ENCODE measurements around the gene RGS4. TPM values are rescaled to one million over a fixed set of nuclear protein-coding genes. Genes with fewer than 3 reads are reported as not detected.

The RGS4 gene
- polyA plus RNA-seq = not detected

DNA sequence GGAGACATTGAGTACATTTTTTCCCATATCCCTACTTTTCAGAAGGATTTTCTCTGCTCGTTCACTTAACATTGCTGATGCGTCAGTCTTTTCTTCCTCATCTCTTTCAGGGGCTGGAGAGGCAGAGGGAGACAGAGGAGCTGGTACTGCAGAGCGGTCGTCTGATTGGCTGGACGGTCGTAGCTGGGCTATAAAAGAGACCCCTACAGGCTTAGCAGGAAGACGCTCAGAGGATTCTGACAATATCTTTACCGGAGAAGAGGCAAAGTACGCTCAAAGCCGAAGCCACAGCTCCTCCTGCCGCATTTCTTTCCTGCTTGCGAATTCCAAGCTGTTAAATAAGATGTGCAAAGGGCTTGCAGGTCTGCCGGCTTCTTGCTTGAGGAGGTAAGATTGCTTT lies at the start of gene RGS4:
TSS of gene RGS4 (plus strand) at position 220 of the 400 bp plus-strand sequence. CDS start at position 344, 124 bp downstream.
- H3K27me3 Mint-ChIP-seq = peaks cover 28% of the 10 kb centered on the region
- no peak within 1 kb of the TSS for H3K27ac Mint-ChIP-seq
- no peaks in the 10 kb centered on the region for H3K36me3 Mint-ChIP-seq
- H3K4me3 Mint-ChIP-seq = peak within 1 kb of the TSS in 1 of 4 donors; percentile 28
- no peaks in the 10 kb centered on the region for H3K9me3 Mint-ChIP-seq
- H3K4me1 Mint-ChIP-seq = peaks cover 0 to 3% (median 0%) of the 10 kb centered on the region in 3 donors

DNA sequence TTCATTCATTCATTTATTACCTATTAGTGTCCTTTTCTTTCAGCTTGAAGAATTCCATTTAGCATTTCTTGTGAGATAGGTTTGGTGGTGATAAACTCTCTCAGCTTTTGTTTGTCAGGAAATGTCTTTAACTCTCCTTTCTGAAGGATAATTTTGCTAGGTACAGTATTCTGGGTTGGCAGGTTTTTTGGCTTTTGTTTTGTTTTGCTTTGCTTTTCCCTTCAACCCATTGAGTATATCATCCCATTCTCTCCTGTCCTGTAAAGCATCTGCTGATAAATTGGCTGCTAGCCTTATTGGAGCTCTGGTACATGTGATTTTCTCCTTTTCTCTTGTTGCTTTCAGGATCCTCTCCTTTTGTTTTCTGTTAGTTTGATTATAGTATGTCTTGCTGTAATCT lies 47.0 kb upstream of the RGS4 start:
- no peaks in the 10 kb centered on the region for H3K4me1 Mint-ChIP-seq
- H3K9me3 Mint-ChIP-seq = peaks cover 3 to 23% (median 14%) of the 10 kb centered on the region in 3 donors
- no peak overlapping the region for H3K27ac Mint-ChIP-seq
- no peaks in the 10 kb centered on the region for H3K36me3 Mint-ChIP-seq
- H3K4me3 Mint-ChIP-seq = no peak overlapping the region
- H3K27me3 Mint-ChIP-seq = no peaks in the 10 kb centered on the region

- H3K27me3 Mint-ChIP-seq = no peaks in the 10 kb centered on the region
- no peak overlapping the region for H3K4me3 Mint-ChIP-seq
- no peaks in the 10 kb centered on the region for H3K36me3 Mint-ChIP-seq
- H3K9me3 Mint-ChIP-seq = peaks cover 3 to 9% (median 5%) of the 10 kb centered on the region in 3 donors
- no peak overlapping the region for H3K27ac Mint-ChIP-seq
- H3K4me1 Mint-ChIP-seq = no peaks in the 10 kb centered on the region
Measured at GRCh38 chr1:163027610-163028009, 41.6 kb upstream of the RGS4 start.

GRCh38 chr1:163029901-163030300 lies 39.3 kb upstream of the RGS4 start:
- no peaks in the 10 kb centered on the region for H3K36me3 Mint-ChIP-seq
- no peak overlapping the region for H3K27ac Mint-ChIP-seq
- peaks cover 0 to 5% (median 5%) of the 10 kb centered on the region in 3 donors for H3K9me3 Mint-ChIP-seq
- H3K4me3 Mint-ChIP-seq = no peak overlapping the region
- no peaks in the 10 kb centered on the region for H3K27me3 Mint-ChIP-seq
- H3K4me1 Mint-ChIP-seq = no peaks in the 10 kb centered on the region

GRCh38 chr1:163035446-163036249 lies 33.5 kb upstream of the RGS4 start:
- no peaks in the 10 kb centered on the region for H3K4me1 Mint-ChIP-seq
- H3K36me3 Mint-ChIP-seq = no peaks in the 10 kb centered on the region
- no peak overlapping the region for H3K4me3 Mint-ChIP-seq

DNA sequence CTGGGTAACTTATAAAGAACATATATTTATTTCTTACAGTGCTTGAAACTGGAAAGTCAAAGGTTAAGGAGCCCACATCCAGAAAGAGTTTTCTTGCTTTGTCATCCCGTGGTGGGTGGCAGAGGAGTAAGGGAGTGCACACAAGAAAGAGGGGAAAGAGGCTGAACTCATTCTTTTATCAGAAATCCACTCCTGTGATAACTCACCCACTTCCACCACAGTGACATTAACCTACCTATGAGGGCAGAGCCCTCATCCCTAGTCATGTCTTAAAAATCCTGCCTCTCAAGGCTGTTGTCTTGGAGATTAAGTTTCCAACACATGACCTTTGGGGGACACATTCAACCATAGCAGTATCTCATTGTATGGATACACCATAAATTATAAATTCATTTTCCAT lies 32.5 kb upstream of the RGS4 start:
- H3K4me3 Mint-ChIP-seq = no peak overlapping the region
- H3K27ac Mint-ChIP-seq = no peak overlapping the region
- no peaks in the 10 kb centered on the region for H3K27me3 Mint-ChIP-seq
- no peaks in the 10 kb centered on the region for H3K4me1 Mint-ChIP-seq
- H3K36me3 Mint-ChIP-seq = no peaks in the 10 kb centered on the region
- H3K9me3 Mint-ChIP-seq = peaks cover 0 to 2% (median 0%) of the 10 kb centered on the region in 3 donors

More at GRCh38 chr1:163035446-163036249, 33.5 kb upstream of the RGS4 start:
- peaks cover 0 to 2% (median 0%) of the 10 kb centered on the region in 3 donors for H3K9me3 Mint-ChIP-seq
- H3K27ac Mint-ChIP-seq = no peak overlapping the region
- H3K27me3 Mint-ChIP-seq = no peaks in the 10 kb centered on the region

DNA sequence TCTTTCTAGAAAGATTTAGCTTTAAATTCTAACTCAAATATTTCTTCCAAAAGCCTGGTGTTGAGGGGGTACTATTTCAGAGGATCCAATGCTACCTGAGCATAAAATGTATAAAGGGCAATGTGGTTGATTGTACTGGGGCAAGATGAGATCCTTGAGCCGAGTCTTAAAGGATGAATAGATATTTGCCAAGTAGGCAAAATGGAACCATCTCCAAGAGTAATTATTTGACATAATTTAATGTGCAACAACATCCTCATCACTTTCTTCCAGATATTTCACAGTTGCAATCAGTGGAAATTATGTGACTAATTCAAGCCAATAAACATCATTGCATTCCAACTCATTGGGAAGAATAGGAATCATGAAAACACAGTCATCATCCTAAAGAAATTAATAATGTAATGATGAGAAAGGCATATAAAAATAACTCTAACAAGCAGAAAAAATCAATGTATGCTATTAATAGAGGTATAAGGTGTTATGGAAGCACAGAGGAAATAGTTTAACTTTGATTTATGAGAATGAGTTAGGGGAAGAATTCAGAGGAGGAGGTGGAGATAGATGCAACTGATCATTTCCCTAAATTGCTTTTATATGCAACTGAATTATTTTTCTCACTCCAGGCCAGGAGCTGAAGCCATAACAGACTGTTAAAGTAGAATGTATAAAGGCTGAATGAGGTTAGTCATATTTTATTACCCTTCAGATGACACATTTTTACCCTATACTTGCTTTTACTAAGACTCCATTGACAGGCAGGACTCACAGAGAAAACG lies 30.0 kb upstream of the RGS4 start:
- no peak overlapping the region for H3K4me3 Mint-ChIP-seq
- no peak overlapping the region for H3K27ac Mint-ChIP-seq
- no peaks in the 10 kb centered on the region for H3K9me3 Mint-ChIP-seq
- H3K36me3 Mint-ChIP-seq = no peaks in the 10 kb centered on the region
- H3K4me1 Mint-ChIP-seq = no peaks in the 10 kb centered on the region
- no peaks in the 10 kb centered on the region for H3K27me3 Mint-ChIP-seq

DNA sequence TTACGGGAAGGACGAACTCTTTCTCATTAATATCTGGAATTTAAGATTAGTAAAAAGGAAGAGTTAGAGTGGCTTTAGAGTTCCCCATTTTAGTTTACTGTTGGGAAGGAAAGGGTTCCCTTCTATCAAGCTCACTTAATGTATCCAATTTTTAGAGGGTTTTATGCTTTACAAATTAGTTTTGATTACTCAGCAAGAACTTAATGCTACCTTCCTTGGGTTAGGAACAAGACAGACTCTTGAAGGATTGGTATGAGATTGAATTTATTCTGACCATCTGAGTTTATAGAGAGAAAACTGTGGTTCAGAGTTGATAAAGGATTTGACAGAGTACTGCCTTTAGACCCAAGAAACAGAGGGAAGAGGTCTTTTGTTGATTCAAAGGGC lies 29.5 kb upstream of the RGS4 start:
- Mint-ChIP-seq H3K36me3 (no peaks in the 10 kb centered on the region), H3K4me3 (no peak overlapping the region), H3K4me1 (no peaks in the 10 kb centered on the region), H3K9me3 (no peaks in the 10 kb centered on the region), H3K27ac (no peak overlapping the region), H3K27me3 (peaks cover 3% of the 10 kb centered on the region)

DNA sequence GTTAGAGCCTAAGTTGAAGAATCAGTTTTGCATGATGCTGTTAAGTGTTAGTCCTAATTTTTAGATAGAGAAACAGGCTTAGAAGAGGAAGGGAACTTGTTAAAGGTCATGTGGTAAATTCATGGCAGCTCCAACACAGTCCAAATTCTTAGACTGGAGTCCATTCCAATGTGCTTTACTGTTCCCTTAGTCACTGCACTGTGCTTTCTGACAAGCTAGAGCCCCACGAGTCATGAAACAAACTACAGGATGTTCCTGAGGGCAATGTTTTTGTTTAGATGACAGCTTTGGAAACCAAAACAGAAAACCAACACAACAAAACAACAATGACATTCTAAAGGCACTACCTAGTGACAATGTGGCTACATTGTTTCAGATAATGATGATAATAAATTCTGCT lies 23.1 kb upstream of the RGS4 start:
- Mint-ChIP-seq H3K27me3 (peaks cover 5% of the 10 kb centered on the region), H3K9me3 (no peaks in the 10 kb centered on the region)

DNA sequence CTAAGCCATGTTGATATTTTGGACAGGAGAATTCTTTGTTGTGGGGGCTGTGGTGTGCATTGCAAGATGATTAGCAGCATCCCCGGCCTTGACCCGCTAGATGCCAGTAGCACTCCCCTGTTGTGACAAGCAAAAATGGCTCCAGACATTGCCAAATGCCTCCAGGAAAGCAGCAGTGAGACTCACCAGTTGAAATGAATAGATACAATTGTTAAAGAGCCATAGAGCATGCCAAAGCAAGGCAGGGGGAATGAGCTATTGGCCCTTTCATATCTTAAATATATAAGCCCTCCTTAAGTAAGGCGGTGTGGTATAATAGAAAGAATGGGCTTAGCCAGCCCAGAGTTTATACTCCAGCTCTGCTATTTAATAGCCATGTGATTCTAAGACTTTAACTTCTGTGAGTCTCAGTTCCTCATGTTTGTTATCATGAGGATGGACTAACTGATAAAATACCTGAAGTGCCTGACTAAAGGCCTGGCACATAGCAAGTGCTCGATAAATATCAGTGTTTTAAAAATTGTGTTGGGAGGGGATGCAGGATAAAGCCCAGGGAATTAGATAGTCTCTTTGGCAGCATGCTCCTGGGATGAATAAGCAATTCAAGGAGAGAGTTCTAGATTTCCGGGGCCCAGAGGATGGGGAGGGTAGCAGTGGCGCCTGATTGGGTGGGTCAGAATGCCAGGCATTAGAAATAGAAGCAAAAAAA lies 21.1 kb upstream of the RGS4 start:
- H3K4me3 Mint-ChIP-seq = no peak overlapping the region
- no peaks in the 10 kb centered on the region for H3K4me1 Mint-ChIP-seq
- H3K27me3 Mint-ChIP-seq = peaks cover 5% of the 10 kb centered on the region
- no peaks in the 10 kb centered on the region for H3K9me3 Mint-ChIP-seq
- H3K27ac Mint-ChIP-seq = no peak overlapping the region
- no peaks in the 10 kb centered on the region for H3K36me3 Mint-ChIP-seq

More for the DNA sequence above, 23.1 kb upstream of the RGS4 start:
- Mint-ChIP-seq H3K27ac (no peak overlapping the region), H3K4me3 (no peak overlapping the region), H3K36me3 (no peaks in the 10 kb centered on the region), H3K4me1 (no peaks in the 10 kb centered on the region)

GRCh38 chr1:163048869-163049268 lies 20.3 kb upstream of the RGS4 start:
- H3K36me3 Mint-ChIP-seq = no peaks in the 10 kb centered on the region
- no peak overlapping the region for H3K27ac Mint-ChIP-seq
- H3K27me3 Mint-ChIP-seq = peaks cover 5% of the 10 kb centered on the region
- H3K4me1 Mint-ChIP-seq = no peaks in the 10 kb centered on the region
- H3K4me3 Mint-ChIP-seq = no peak overlapping the region
- H3K9me3 Mint-ChIP-seq = no peaks in the 10 kb centered on the region

- H3K36me3 Mint-ChIP-seq = no peaks in the 10 kb centered on the region
Measured at GRCh38 chr1:163049296-163049695, 19.9 kb upstream of the RGS4 start.

DNA sequence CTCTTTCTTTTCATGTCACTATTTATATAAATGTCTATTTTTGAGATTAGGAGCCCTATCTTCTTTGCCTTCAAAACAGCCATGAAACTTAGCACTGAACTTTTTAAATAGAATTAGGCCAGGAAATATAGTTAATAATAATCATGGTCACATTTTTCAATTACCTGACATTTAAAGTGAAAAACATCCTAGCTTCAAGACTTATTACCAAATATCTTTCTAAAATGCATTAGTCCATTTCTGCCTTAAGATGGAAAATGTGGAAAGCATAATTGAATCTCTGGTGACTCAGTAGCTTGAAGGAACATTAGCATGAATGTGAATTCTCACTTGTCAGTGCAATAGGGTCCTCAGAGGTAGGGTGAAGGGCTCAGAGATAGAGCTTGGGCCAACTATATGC lies 18.7 kb upstream of the RGS4 start:
- Mint-ChIP-seq H3K27ac (no peak overlapping the region), H3K9me3 (no peaks in the 10 kb centered on the region), H3K36me3 (no peaks in the 10 kb centered on the region), H3K27me3 (peaks cover 5% of the 10 kb centered on the region), H3K4me1 (no peaks in the 10 kb centered on the region), H3K4me3 (no peak overlapping the region)

More at GRCh38 chr1:163049296-163049695, 19.9 kb upstream of the RGS4 start:
- no peaks in the 10 kb centered on the region for H3K4me1 Mint-ChIP-seq
- H3K27me3 Mint-ChIP-seq = peaks cover 4% of the 10 kb centered on the region
- no peak overlapping the region for H3K27ac Mint-ChIP-seq
- H3K4me3 Mint-ChIP-seq = no peak overlapping the region
- no peaks in the 10 kb centered on the region for H3K9me3 Mint-ChIP-seq

- H3K9me3 Mint-ChIP-seq = no peaks in the 10 kb centered on the region
- H3K4me1 Mint-ChIP-seq = no peaks in the 10 kb centered on the region
- H3K27ac Mint-ChIP-seq = no peak overlapping the region
- H3K4me3 Mint-ChIP-seq = no peak overlapping the region
- peaks cover 3% of the 10 kb centered on the region for H3K27me3 Mint-ChIP-seq
- H3K36me3 Mint-ChIP-seq = no peaks in the 10 kb centered on the region
Measured at GRCh38 chr1:163054181-163054591, 15.0 kb upstream of the RGS4 start.

GRCh38 chr1:163055005-163055404 lies 14.2 kb upstream of the RGS4 start:
- Mint-ChIP-seq H3K36me3 (no peaks in the 10 kb centered on the region), H3K4me3 (no peak overlapping the region), H3K27me3 (peaks cover 3% of the 10 kb centered on the region), H3K9me3 (no peaks in the 10 kb centered on the region), H3K4me1 (no peaks in the 10 kb centered on the region), H3K27ac (no peak overlapping the region)
